HL-60/S4 treated with phorbol 12-myristate 13-acetate at 8.2 ng/mL for 4 days and 3 days (cell line): Measurements from ENCODE around the gene PTPN14.

ENCODE experiments used
- in situ Hi-C: fragments of 300-500 bp; cut with MboI; formaldehyde crosslinking; loops from 2 replicates; pipeline ENCODE4 v1.15.0; 2022; ENCODE audit warnings: low sequenced_read_pairs

Gene PTPN14

GRCh38 chr1:214321705-214322453 is 229.5 kb downstream of the PTPN14 start:
- in situ Hi-C loops, result no loop called here

- in situ Hi-C loops, result no loop called here
Measured at GRCh38 chr1:214319938-214320337, 231.5 kb downstream of the PTPN14 start.

- in situ Hi-C loops, result no loop called here
Measured at GRCh38 chr1:214318956-214319736, 232.3 kb downstream of the PTPN14 start.

- in situ Hi-C loops, result no loop called here
Measured at GRCh38 chr1:214318356-214318755, 233.0 kb downstream of the PTPN14 start.

- in situ Hi-C loops, result no loop called here
Measured at GRCh38 chr1:214317734-214318133, 233.7 kb downstream of the PTPN14 start.

- in situ Hi-C loops, result no loop called here
Measured at GRCh38 chr1:214317300-214317699, 234.1 kb downstream of the PTPN14 start.

GRCh38 chr1:214316593-214316992 is 234.8 kb downstream of the PTPN14 start:
- in situ Hi-C loops, result no loop called here

- in situ Hi-C loops, result no loop called here
Measured at GRCh38 chr1:214314178-214314843, 237.1 kb downstream of the PTPN14 start.

GRCh38 chr1:214312530-214313051 is 238.8 kb downstream of the PTPN14 start:
- in situ Hi-C loops, result no loop called here

- in situ Hi-C loops, result no loop called here
Measured at GRCh38 chr1:214310777-214311690, 240.4 kb downstream of the PTPN14 start.

- in situ Hi-C loops, result no loop called here
Measured at GRCh38 chr1:214310010-214310409, 241.4 kb downstream of the PTPN14 start.

- in situ Hi-C loops, result no loop called here
Measured at GRCh38 chr1:214306269-214306668, 245.1 kb downstream of the PTPN14 start.

GRCh38 chr1:214305164-214305751 is 246.1 kb downstream of the PTPN14 start:
- in situ Hi-C loops, result no loop called here

- in situ Hi-C loops, result no loop called here
Measured at GRCh38 chr1:214303141-214303930, 248.1 kb downstream of the PTPN14 start.

GRCh38 chr1:214301526-214301925 is 249.9 kb downstream of the PTPN14 start:
- in situ Hi-C loops, result no loop called here

- in situ Hi-C loops, result no loop called here
Measured at GRCh38 chr1:214300149-214300780, 251.1 kb downstream of the PTPN14 start.
